ENCODE results near the gene ATXN1.

ATXN1 gene

GRCh38 chr6:16547587-16547986 lies 213.7 kb downstream of the ATXN1 start:
- TF ChIP-seq CTCF (IDR thresholded peaks at IDR 0.05; ENCODE audit: low read depth, low read length) = no peak

GRCh38 chr6:16546861-16547260 lies 214.4 kb downstream of the ATXN1 start:
- no peak overlapping the region for H3K4me3 ChIP-seq (ENCODE audit: low read depth, low read length)
- no peak for TF ChIP-seq CTCF (IDR thresholded peaks at IDR 0.05; ENCODE audit: low read depth, low read length)

More at GRCh38 chr6:16547587-16547986, 213.7 kb downstream of the ATXN1 start:
- H3K4me3 ChIP-seq (ENCODE audit: low read depth, low read length) = no peak overlapping the region

GRCh38 chr6:16545382-16545781 lies 215.9 kb downstream of the ATXN1 start:
- TF ChIP-seq CTCF (IDR thresholded peaks at IDR 0.05; ENCODE audit: low read depth, low read length) = no peak
- H3K4me3 ChIP-seq (ENCODE audit: low read depth, low read length) = no peak overlapping the region

- H3K4me3 ChIP-seq (ENCODE audit: low read depth, low read length) = no peak overlapping the region
Observed at GRCh38 chr6:16544521-16544920, 216.7 kb downstream of the ATXN1 start.

GRCh38 chr6:16544006-16544405 lies 217.3 kb downstream of the ATXN1 start:
- no peak overlapping the region for H3K4me3 ChIP-seq (ENCODE audit: low read depth, low read length)
- TF ChIP-seq CTCF (IDR thresholded peaks at IDR 0.05; ENCODE audit: low read depth, low read length) = no peak

More at GRCh38 chr6:16544521-16544920, 216.7 kb downstream of the ATXN1 start:
- TF ChIP-seq CTCF (IDR thresholded peaks at IDR 0.05; ENCODE audit: low read depth, low read length) = no peak

GRCh38 chr6:16543521-16543920 lies 217.7 kb downstream of the ATXN1 start:
- H3K4me3 ChIP-seq (ENCODE audit: low read depth, low read length) = no peak overlapping the region
- no peak for TF ChIP-seq CTCF (IDR thresholded peaks at IDR 0.05; ENCODE audit: low read depth, low read length)

- H3K4me3 ChIP-seq (ENCODE audit: low read depth, low read length) = no peak overlapping the region
- no peak for TF ChIP-seq CTCF (IDR thresholded peaks at IDR 0.05; ENCODE audit: low read depth, low read length)
Observed at GRCh38 chr6:16542070-16542469, 219.2 kb downstream of the ATXN1 start.
